Colonic mucosa (tissue), 4 donors: ENCODE measurements around the gene SAFB2. TPM values are rescaled to one million over a fixed set of nuclear protein-coding genes. Genes with fewer than 3 reads are reported as not detected.
A peak's percentile ranks its signal among the peaks of the same experiment; 100 is the strongest.

Experiments
- DNase-seq: peaks from one replicate; pipeline ENCODE4 v3.0.0-alpha.2; 2020
- H3K27ac ChIP-seq: fragments of 200-600 bp; one replicate; pipeline ENCODE4 v1.8.0; 2021
- H3K27me3 ChIP-seq: fragments of 200-600 bp; one replicate; pipeline ENCODE4 v1.8.0; 2021
- H3K36me3 ChIP-seq: fragments of 200-600 bp; one replicate; pipeline ENCODE4 v1.8.0; 2021
- H3K4me1 ChIP-seq: fragments of 200-600 bp; one replicate; pipeline ENCODE4 v1.8.0; 2021; ENCODE audit warnings: mild to moderate bottlenecking
- H3K4me3 ChIP-seq: fragments of 200-600 bp; one replicate; pipeline ENCODE4 v1.8.0; 2021
- H3K9ac ChIP-seq, 2 donors: one replicate each; pipeline ENCODE4 v1.7.0; 2013; ENCODE audit warnings: control low read depth in 2 of 2, low read depth in 2 of 2, low read length in 2 of 2
- H3K9me3 ChIP-seq: fragments of 200-600 bp; one replicate; pipeline ENCODE4 v1.8.0; 2021
- intact Hi-C: fragments of 100-400 bp; cut with DNase I; formaldehyde crosslinking; loops from one replicate; pipeline ENCODE4 v1.14.1; 2022
- total RNA-seq, 2 donors: library from RNA; stranded (reverse); fragmentation: NEBNext Ultra II Directional in 1 of 2; extraction: Animal tissue kit (Norgen Biotek cat#: 25700) in 1 of 2; gene quantifications; one replicate each; pipeline ENCODE4 v1.2.1, GENCODE V29; 2021
- TF ChIP-seq, protein P1 (sequence below): fragments of 200-600 bp; IDR thresholded peaks from one replicate; pipeline ENCODE4 v1.8.0; 2022; ENCODE audit warnings: antibody characterized with exemption, mild to moderate bottlenecking
- donor health status: healthy.
- donor health status: DM: no; HTN: no; CAD: no.
- donor health status: DM: no; HTN: no; CAD: no.

SAFB2 gene
- total RNA-seq, 2 donors from 2014 or later: 46.1 to 108 TPM

DNA sequence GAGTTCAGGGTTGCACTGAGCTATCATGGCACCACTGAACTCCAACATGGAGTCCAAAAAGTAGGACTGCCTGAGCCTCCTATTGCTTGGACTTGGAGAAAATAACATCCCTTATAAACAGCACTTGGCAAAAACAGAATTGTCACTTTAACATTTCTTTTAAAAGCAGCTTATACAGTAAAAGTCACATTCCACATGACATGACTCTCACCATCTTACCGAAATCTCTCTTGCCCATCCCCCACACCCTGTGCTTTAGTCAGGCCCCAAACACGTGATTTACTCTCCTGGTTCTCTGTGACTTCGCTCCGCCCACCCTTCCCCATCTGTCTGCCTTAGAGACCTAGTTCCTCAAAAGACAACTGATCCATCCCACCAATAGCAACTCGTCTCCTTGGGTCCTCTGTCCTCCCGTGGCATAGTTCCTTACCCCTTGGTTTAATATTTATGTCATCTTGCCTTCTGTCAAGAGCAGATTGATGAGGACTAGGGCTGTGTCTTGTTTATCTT is 4.9 kb upstream of the SAFB2 start:
- H3K27ac ChIP-seq: no peak overlapping the region
- DNase-seq: peak; percentile 56
- TF ChIP-seq, protein P1, sequence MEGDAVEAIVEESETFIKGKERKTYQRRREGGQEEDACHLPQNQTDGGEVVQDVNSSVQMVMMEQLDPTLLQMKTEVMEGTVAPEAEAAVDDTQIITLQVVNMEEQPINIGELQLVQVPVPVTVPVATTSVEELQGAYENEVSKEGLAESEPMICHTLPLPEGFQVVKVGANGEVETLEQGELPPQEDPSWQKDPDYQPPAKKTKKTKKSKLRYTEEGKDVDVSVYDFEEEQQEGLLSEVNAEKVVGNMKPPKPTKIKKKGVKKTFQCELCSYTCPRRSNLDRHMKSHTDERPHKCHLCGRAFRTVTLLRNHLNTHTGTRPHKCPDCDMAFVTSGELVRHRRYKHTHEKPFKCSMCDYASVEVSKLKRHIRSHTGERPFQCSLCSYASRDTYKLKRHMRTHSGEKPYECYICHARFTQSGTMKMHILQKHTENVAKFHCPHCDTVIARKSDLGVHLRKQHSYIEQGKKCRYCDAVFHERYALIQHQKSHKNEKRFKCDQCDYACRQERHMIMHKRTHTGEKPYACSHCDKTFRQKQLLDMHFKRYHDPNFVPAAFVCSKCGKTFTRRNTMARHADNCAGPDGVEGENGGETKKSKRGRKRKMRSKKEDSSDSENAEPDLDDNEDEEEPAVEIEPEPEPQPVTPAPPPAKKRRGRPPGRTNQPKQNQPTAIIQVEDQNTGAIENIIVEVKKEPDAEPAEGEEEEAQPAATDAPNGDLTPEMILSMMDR: no peak
- no peak overlapping the region for H3K9ac ChIP-seq
- H3K36me3 ChIP-seq: peaks cover 20% of the 10 kb centered on the region
- peaks cover 7% of the 10 kb centered on the region for H3K4me1 ChIP-seq
- H3K27me3 ChIP-seq: no peaks in the 10 kb centered on the region
- no peaks in the 10 kb centered on the region for H3K9me3 ChIP-seq
- intact Hi-C loops: no loop called here
- no peak overlapping the region for H3K4me3 ChIP-seq

DNA sequence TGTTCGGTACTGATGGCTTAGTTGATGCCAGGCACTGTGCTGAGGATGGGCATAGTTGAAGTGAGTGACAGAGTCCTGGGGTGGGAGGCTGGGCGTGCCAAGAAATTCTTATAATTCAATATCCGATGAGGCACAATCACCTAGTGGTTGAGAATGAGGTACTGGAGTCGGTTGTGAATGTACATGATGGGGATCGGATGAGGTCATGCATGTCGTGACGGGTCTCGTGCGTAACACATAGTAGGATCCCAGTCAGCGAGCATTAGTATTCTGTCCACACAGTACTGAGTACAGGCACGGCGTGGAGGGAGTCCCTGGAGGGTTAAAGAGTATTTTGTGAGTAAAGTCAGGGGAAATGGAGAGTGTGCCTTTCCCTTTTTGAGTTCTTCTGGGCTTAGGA is 3.1 kb upstream of the SAFB2 start:
- H3K36me3 ChIP-seq: peaks cover 20% of the 10 kb centered on the region
- H3K9me3 ChIP-seq: no peaks in the 10 kb centered on the region
- TF ChIP-seq, protein P1: no peak
- peaks cover 6% of the 10 kb centered on the region for H3K4me1 ChIP-seq
- intact Hi-C loops: no loop called here
- no peak overlapping the region for H3K9ac ChIP-seq
- no peak overlapping the region for H3K27ac ChIP-seq
- no peaks in the 10 kb centered on the region for H3K27me3 ChIP-seq
- no peak overlapping the region for H3K4me3 ChIP-seq
- DNase-seq: no peak

DNA sequence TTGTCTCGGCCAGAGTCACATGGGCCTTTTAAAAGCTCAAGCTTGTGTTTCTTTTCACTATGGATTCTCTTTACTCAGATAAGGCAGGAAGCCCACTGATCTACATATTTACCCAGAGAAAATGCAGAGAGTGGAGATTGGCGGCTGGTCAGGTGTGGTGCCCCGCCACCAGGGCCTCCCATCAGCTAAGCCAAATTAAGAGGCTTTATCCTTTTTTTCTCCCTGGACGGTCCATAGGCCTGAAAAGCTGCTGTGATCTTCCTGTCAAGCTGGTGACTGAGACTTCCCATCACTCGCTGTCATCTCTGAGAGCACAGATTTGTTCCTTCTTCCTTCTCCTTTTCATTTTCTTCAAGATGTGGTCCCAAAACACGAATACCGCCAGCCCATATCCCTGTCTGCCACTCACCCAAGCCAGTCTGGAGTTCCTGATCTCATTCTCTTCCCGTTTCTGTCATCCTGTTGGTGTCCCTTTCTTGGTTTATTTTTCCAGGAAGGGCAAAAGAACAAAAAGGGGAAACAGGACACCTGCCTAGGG is 2.2 kb upstream of the SAFB2 start:
- DNase-seq: no peak
- peak overlapping the region in 1 of 2 donors; percentile 98 for H3K9ac ChIP-seq
- intact Hi-C loops: no loop called here
- no peaks in the 10 kb centered on the region for H3K27me3 ChIP-seq
- TF ChIP-seq, protein P1: no peak
- H3K9me3 ChIP-seq: no peaks in the 10 kb centered on the region
- H3K4me1 ChIP-seq: peaks cover 9% of the 10 kb centered on the region
- no peak overlapping the region for H3K27ac ChIP-seq
- peaks cover 20% of the 10 kb centered on the region for H3K36me3 ChIP-seq
- peak overlapping the region; percentile 89 for H3K4me3 ChIP-seq

DNA sequence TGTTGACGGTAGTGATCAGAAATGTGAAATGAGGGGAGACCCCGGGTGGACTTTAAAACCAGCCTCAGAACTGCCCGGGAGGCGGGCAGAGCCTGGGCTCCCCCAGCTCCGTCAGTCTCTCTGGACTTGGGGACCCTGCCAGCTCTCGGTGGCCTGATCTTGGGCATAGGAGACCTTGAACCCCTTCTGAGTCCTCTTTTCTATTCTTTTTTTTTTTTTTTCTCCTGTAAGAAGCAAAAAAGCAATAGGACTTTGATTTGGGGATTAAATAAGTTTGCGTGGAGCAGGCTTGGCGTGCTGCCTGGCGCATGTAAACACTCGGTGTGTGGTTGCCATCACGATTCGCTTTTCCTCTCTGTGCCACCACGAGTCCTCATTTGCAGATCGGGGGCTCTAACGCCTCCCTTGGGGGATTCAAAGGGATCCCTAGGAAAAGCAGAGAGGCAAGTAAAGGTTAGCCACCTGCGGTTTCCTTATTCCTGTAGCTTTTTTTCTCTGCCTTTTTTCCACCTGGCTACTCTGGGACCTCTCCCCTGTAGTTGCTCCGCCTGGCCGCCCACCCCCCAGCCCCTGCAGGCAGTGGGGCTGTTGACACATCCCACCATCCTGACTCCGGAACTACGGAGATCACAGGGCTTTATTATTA is 1.6 kb upstream of the SAFB2 start:
- H3K9me3 ChIP-seq: no peaks in the 10 kb centered on the region
- peaks cover 9% of the 10 kb centered on the region for H3K4me1 ChIP-seq
- H3K27ac ChIP-seq: peak overlapping the region; percentile 93
- H3K36me3 ChIP-seq: peaks cover 20% of the 10 kb centered on the region
- no peaks in the 10 kb centered on the region for H3K27me3 ChIP-seq
- TF ChIP-seq, protein P1: no peak
- peak; percentile 58 for DNase-seq
- H3K4me3 ChIP-seq: peak overlapping the region; percentile 89
- H3K9ac ChIP-seq: peak overlapping the region; percentile 93 to 98
- intact Hi-C loops: no loop called here

DNA sequence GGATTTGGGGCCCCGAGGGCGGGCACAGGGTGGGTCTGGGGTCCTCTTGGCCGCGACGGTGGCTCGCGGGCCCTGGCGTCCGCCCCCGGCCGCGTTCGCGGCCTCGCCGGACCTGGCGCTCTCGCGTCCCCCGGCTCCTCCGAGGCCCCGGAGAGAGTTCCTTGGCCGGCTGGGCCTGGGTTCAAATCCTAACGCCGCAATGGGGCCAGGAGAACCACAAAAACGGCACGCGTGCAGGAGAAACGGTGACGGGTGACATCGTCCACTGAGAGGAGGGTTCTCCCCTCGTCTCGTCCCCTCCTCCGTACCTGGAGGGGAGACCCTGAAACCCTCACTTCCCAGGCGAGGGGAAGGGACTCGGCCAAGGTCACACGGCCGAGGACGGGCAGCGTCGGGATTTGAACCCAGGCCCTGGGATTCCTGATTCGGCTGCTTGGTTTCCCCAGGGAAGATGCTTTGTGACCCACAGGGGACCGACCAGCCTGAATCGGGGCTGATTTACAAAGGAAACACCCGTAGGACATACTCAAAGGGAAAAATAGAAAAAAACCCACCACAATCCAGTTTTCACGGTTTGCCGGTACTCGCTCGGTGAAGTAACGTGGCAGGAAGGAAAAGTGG is 931 bp upstream of the SAFB2 start:
- DNase-seq: peak; percentile 31
- no peaks in the 10 kb centered on the region for H3K27me3 ChIP-seq
- intact Hi-C loops: no loop called here
- peak overlapping the region; percentile 89 for H3K4me3 ChIP-seq
- H3K4me1 ChIP-seq: peaks cover 9% of the 10 kb centered on the region
- TF ChIP-seq, protein P1: no peak
- H3K36me3 ChIP-seq: peaks cover 16% of the 10 kb centered on the region
- peak overlapping the region; percentile 93 to 98 for H3K9ac ChIP-seq
- H3K27ac ChIP-seq: peak overlapping the region; percentile 93
- no peaks in the 10 kb centered on the region for H3K9me3 ChIP-seq
